Fibroblast of lung (primary cell): Measurements from ENCODE around the gene HEG1. TPM values are rescaled to one million over a fixed set of nuclear protein-coding genes. Genes with fewer than 3 reads are reported as not detected.
A peak's percentile ranks its signal among the peaks of the same experiment; 100 is the strongest.

Experiments used
- DNase-seq, 2 donors: peaks; one replicate each; pipeline versions ENCODE4 v3.0.0 to v3.0.0-alpha.2; 2010; ENCODE audit warnings: low read depth in 2 of 2
- H2AFZ ChIP-seq: 2 replicates; pipeline ENCODE4 v1.5.1; 2012; ENCODE audit warnings: low read length, control low read depth, inconsistent platforms
- H3K27ac ChIP-seq: 2 replicates; pipeline ENCODE4 v1.5.1; 2011; ENCODE audit warnings: low read length, control low read depth; ENCODE audit not compliant: insufficient read depth
- H3K27me3 ChIP-seq: 2 replicates; pipeline ENCODE4 v1.5.1; 2011; ENCODE audit warnings: mild to moderate bottlenecking, low read length; ENCODE audit not compliant: control insufficient read depth, insufficient read depth
- H3K36me3 ChIP-seq: 2 replicates; pipeline ENCODE4 v1.5.1; 2011; ENCODE audit warnings: low read length; ENCODE audit not compliant: control insufficient read depth, insufficient read depth
- H3K4me1 ChIP-seq: 2 replicates; pipeline ENCODE4 v1.5.1; 2011; ENCODE audit warnings: low read length; ENCODE audit not compliant: control insufficient read depth, insufficient read depth; ENCODE audit errors: extremely low read depth
- H3K4me2 ChIP-seq: 2 replicates; pipeline ENCODE4 v1.5.1; 2011; ENCODE audit warnings: low read length, control low read depth; ENCODE audit not compliant: insufficient read depth; ENCODE audit errors: extremely low read depth
- H3K4me3 ChIP-seq, 4 experiments: fragments of 200-600 bp in 1 of 4; sonication (generic) in 1 of 4; replicated peaks in 1 of 4; 2 replicates each; pipeline ENCODE4 v1.5.1; 2011 to 2016; ENCODE audit warnings: low read length in 4 of 4, low read depth in 3 of 4, mild to moderate bottlenecking in 3 of 4, control low read depth in 2 of 4, inconsistent platforms in 1 of 4, mixed read lengths in 1 of 4; ENCODE audit not compliant: insufficient read depth in 1 of 4; ENCODE audit errors: control extremely low read depth in 1 of 4
- H3K79me2 ChIP-seq: 2 replicates; pipeline ENCODE4 v1.5.1; 2012; ENCODE audit warnings: mild to moderate bottlenecking, low read length, inconsistent platforms; ENCODE audit not compliant: control insufficient read depth, insufficient read depth
- H3K9ac ChIP-seq: 2 replicates; pipeline ENCODE4 v1.5.1; 2011; ENCODE audit warnings: mild to moderate bottlenecking, low read length, control low read depth; ENCODE audit not compliant: insufficient read depth
- H3K9me3 ChIP-seq: 2 replicates; pipeline ENCODE4 v1.5.1; 2012; ENCODE audit warnings: low read depth, low read length; ENCODE audit not compliant: control insufficient read depth, insufficient read depth
- H4K20me1 ChIP-seq: 2 replicates; pipeline ENCODE4 v1.5.1; 2011; ENCODE audit warnings: low read length; ENCODE audit not compliant: control insufficient read depth, insufficient read depth; ENCODE audit errors: extremely low read depth
- CTCF ChIP-seq, 2 donors: IDR thresholded peaks in 1 of 2; conservative IDR thresholded peaks in 1 of 2; 1 replicate in 1 of 2; 2 replicates in 1 of 2; pipeline ENCODE4 v1.5.1; 2011 to 2012; ENCODE audit warnings: low read length in 2 of 2, control low read depth in 1 of 2, inconsistent platforms in 1 of 2, low read depth in 1 of 2, mild to moderate bottlenecking in 1 of 2
- EZH2 ChIP-seq: IDR thresholded peaks from 2 replicates; pipeline ENCODE4 v1.5.1; 2012; ENCODE audit warnings: low read length, control low read depth, mild to moderate bottlenecking; ENCODE audit errors: missing control alignments
- polyA minus RNA-seq: library from RNA; depleted of rRNA, polyadenylated mRNA; stranded (reverse); fragments of >200 nt; gene quantifications from 2 replicates; pipeline ENCODE4 v1.2.3, GENCODE V29; 2011; ENCODE audit warnings: low replicate concordance
- polyA plus RNA-seq, 2 donors: library from polyadenylated mRNA; depleted of rRNA in 1 of 2; stranded (reverse) in 1 of 2; unstranded in 1 of 2; fragments of >200 nt; gene quantifications; 2 replicates each; pipeline ENCODE4 v1.2.1, GENCODE V29; 2011 to 2012; ENCODE audit warnings: missing spikeins in 1 of 2
- total RNA-seq: library from RNA; depleted of rRNA; stranded (reverse); fragments of >200 nt; gene quantifications from 2 replicates; pipeline ENCODE4 v1.2.1, GENCODE V29; 2014

Gene HEG1
- total RNA-seq (69.9 and 137 TPM in 2 replicates), polyA plus RNA-seq (167 and 305 TPM in 2 replicates), polyA minus RNA-seq (597 and 854 TPM in 2 replicates)
- polyA plus RNA-seq (2012): 103 and 232 TPM in 2 replicates

GRCh38 chr3:125055913-125056745, at the start of gene HEG1:
HEG1 (minus strand) TSS chr3:125055997; CDS start chr3:125055890, 107 bp downstream.
- Histone ChIP-seq H3K27ac (peak within 1 kb of the TSS; percentile 87), H3K36me3 (peaks cover 2% of the 10 kb centered on the region), H4K20me1 (no peaks in the 10 kb centered on the region), H3K4me1 (peaks cover 28% of the 10 kb centered on the region), H3K9me3 (no peaks in the 10 kb centered on the region), H3K4me2 (peak within 1 kb of the TSS; percentile 92), H3K27me3 (no peaks in the 10 kb centered on the region), H3K9ac (peak within 1 kb of the TSS; percentile 85), H3K79me2 (peaks cover 36% of the 10 kb centered on the region), H2AFZ (no peak within 1 kb of the TSS), H3K4me3 (peak within 1 kb of the TSS; percentile 65 to 97 (median 84))
- peak; percentile 79 to 84 for DNase-seq
- no peak for TF ChIP-seq EZH2
- no peak for TF ChIP-seq CTCF (conservative IDR thresholded peaks at IDR 0.05 in 1 of 2, IDR thresholded peaks at IDR 0.05 in 1 of 2; ENCODE audit: low read depth in 1 of 2, low read length in 2 of 2)

- H3K9ac ChIP-seq: no peak overlapping the region
- no peak overlapping the region for H3K27ac ChIP-seq
- DNase-seq: no peak
- no peaks in the 10 kb centered on the region for H3K27me3 ChIP-seq
- H4K20me1 ChIP-seq: no peaks in the 10 kb centered on the region
- no peak overlapping the region for H3K4me3 ChIP-seq
- no peak for TF ChIP-seq CTCF (conservative IDR thresholded peaks at IDR 0.05 in 1 of 2, IDR thresholded peaks at IDR 0.05 in 1 of 2; ENCODE audit: low read depth in 1 of 2, low read length in 2 of 2)
- no peak for TF ChIP-seq EZH2
- no peak overlapping the region for H2AFZ ChIP-seq
- no peaks in the 10 kb centered on the region for H3K79me2 ChIP-seq
- H3K4me1 ChIP-seq: peaks cover 26% of the 10 kb centered on the region
- no peak overlapping the region for H3K4me2 ChIP-seq
- no peaks in the 10 kb centered on the region for H3K36me3 ChIP-seq
- H3K9me3 ChIP-seq: no peaks in the 10 kb centered on the region
These were observed 49.3 kb upstream of the HEG1 start for GRCh38 chr3:125105116-125105515.

- H3K27me3 ChIP-seq: no peaks in the 10 kb centered on the region
- H4K20me1 ChIP-seq: no peaks in the 10 kb centered on the region
- H3K4me1 ChIP-seq: peaks cover 21% of the 10 kb centered on the region
- H3K79me2 ChIP-seq: no peaks in the 10 kb centered on the region
- H3K27ac ChIP-seq: no peak overlapping the region
- no peaks in the 10 kb centered on the region for H3K9me3 ChIP-seq
- H3K9ac ChIP-seq: no peak overlapping the region
- H3K4me3 ChIP-seq: no peak overlapping the region
- TF ChIP-seq CTCF (conservative IDR thresholded peaks at IDR 0.05 in 1 of 2, IDR thresholded peaks at IDR 0.05 in 1 of 2; ENCODE audit: low read depth in 1 of 2, low read length in 2 of 2): no peak
- no peak for TF ChIP-seq EZH2
- no peaks in the 10 kb centered on the region for H3K36me3 ChIP-seq
- peak; percentile 50 to 53 for DNase-seq
- no peak overlapping the region for H3K4me2 ChIP-seq
- no peak overlapping the region for H2AFZ ChIP-seq
These were observed 48.8 kb upstream of the HEG1 start for GRCh38 chr3:125104639-125105038.
